Measurements from ENCODE around the gene SETD2.

DNA sequence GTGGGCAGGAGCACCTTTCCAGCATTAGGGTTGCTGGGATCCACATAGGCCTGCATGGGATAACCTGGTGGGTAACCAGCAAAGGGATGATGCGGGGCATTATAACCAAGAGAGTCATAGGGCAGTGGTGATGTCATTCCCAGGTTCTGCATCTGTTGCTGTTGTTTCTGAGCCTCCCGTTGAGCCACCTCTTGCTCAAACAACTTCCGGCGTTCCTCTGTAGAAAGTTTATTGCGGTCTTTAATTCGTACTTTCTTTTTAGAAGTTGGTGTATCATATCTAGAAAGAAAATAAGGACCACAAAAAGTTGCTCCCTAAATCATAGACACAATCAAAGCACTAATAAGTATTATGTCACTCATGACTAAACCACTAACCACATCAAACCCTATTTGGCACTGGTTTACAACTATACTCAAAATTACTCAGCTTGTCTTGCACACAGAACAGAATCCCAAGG lies 106.7 kb downstream of the SETD2 start:
- TF ChIP-seq, protein P1, sequence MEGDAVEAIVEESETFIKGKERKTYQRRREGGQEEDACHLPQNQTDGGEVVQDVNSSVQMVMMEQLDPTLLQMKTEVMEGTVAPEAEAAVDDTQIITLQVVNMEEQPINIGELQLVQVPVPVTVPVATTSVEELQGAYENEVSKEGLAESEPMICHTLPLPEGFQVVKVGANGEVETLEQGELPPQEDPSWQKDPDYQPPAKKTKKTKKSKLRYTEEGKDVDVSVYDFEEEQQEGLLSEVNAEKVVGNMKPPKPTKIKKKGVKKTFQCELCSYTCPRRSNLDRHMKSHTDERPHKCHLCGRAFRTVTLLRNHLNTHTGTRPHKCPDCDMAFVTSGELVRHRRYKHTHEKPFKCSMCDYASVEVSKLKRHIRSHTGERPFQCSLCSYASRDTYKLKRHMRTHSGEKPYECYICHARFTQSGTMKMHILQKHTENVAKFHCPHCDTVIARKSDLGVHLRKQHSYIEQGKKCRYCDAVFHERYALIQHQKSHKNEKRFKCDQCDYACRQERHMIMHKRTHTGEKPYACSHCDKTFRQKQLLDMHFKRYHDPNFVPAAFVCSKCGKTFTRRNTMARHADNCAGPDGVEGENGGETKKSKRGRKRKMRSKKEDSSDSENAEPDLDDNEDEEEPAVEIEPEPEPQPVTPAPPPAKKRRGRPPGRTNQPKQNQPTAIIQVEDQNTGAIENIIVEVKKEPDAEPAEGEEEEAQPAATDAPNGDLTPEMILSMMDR (IDR thresholded peaks at IDR 0.05; ENCODE audit: control extremely low read depth in 1 of 3, insufficient read depth in 1 of 3, low read depth in 1 of 3, low read length in 3 of 3) = no peak
- no peak for TF ChIP-seq POLR2AphosphoS5 (IDR thresholded peaks at IDR 0.05; ENCODE audit: low read depth, low read length)
- TF ChIP-seq YY1 (IDR thresholded peaks at IDR 0.05; ENCODE audit: low read depth, low read length) = no peak
- TF ChIP-seq, protein P2, sequence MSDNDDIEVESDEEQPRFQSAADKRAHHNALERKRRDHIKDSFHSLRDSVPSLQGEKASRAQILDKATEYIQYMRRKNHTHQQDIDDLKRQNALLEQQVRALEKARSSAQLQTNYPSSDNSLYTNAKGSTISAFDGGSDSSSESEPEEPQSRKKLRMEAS (IDR thresholded peaks at IDR 0.05) = no peak
- no peak for TF ChIP-seq EZH2 (IDR thresholded peaks at IDR 0.05; ENCODE audit: low read depth, low read length, severe bottlenecking)
- TF ChIP-seq POLR2A (IDR thresholded peaks at IDR 0.05; ENCODE audit: control extremely low read depth in 1 of 2, low read depth in 2 of 2, low read length in 2 of 2) = no peak
- no peak for TF ChIP-seq MAFK (IDR thresholded peaks at IDR 0.05; ENCODE audit: low read depth, low read length)
- TF ChIP-seq CHD2 (IDR thresholded peaks at IDR 0.05; ENCODE audit: low read length) = no peak

Measured in H1 (cell line).